ENCODE data around the gene CFAP410.

The CFAP410 gene

DNA sequence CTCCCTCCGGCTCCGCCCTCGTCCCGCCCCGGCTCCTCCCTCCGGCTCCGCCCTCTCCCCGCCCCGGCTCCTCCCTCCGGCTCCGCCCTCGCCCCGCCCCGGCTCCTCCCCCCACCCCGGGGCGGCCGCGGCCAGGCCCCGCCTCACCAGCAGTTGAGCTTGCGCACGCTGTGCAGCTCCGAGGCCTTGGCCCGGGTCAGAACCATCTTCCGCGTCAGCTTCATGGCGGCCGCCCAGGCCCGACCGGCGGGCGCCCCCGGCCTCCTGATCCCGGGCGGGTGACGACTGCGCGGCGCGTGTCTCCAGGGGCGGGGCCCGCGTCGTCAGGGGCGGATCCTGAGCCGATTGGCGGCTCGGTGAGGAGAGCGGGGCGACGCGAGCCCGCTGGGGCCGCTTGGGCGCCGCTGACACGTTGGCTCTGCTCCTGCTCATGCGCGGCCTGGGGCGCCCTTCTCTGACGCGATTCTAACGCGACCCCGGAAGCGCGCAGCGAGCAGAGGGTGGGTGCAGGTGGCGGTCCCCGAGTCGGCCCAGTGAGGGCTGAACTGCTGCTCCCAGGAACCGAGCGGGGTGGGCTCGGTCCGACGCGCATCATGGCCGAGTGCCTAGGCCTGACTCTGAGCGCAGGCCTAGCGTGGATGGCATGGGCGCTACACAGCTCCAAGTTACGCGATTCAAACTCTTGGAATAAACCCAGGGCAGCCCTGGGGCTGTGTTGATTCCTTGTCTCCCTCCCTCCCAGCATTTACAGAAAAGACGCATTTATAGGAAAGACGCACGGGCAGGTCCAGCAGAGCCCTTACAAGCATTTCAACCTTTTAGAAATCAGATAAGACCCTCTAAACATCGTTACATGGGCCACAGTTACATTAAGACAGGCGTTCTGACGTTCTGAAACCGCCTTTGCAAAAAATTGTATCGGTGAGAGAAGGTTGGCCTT lies at the start of gene CFAP410:
Gene CFAP410, minus strand, starts transcription at position 420 of the 940 bp plus-strand sequence. Its CDS starts 196 bp downstream, at position 224.
- DNase-seq (ENCODE audit: low spot score), result peak; percentile 96

DNA sequence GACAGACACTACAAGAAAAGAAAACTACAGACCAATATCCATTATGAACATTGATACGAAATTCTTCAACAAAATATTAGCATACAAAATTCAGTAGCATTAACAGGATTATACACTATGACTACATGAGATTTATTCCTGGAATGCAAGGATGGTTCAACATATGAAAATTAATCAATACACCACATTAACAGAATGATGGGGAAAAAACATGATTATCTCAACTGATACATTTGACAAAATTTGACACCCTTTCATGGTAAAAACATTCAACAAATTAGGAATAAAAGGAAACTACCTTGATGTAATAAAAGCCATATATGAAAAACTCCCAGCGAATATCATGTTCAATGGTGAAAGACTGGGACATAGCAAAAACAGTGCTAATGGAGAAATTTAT lies 45.8 kb upstream of the CFAP410 start:
- DNase-seq (ENCODE audit: low spot score), result no peak

DNA sequence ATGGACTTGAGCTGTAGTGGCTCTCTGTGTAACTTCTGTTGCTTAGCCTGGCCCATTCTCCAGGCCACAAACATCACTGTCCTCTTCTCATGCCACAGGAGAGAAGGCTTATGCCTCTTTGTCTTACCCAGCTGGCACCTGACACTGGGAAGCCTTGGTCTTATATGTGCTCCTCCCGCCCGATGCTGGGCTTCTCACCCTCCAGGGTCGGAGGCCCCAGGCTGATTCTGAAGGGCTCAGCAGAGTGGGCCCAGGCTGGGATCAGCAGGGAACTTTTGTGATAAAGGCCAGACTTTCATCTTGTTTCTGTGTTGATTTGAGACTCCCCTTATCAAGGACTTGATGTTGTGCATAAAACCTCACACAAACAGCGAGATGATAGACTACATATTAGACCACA lies 44.0 kb upstream of the CFAP410 start:
- no peak for DNase-seq (ENCODE audit: low spot score)

DNA sequence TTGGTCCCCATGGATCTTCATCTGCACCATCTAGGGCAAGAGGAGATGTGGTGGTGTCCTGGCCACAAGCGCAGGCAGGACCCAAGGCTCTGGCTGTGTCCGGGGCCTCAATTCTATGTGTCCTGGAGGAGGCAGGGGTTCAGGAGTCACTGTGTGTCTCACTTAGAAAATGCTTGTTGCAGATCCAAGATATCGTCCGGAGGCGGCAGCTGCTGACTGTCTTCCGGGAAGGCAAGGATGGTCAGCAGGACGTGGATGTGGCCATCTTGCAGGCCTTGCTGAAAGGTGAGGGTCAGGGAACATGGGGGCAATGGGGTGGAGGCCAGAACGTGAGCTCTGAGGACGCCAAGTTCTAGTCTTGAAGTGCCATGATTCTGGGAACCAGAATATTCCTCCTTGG lies 43.3 kb upstream of the CFAP410 start:
- DNase-seq (ENCODE audit: low spot score), result no peak

DNA sequence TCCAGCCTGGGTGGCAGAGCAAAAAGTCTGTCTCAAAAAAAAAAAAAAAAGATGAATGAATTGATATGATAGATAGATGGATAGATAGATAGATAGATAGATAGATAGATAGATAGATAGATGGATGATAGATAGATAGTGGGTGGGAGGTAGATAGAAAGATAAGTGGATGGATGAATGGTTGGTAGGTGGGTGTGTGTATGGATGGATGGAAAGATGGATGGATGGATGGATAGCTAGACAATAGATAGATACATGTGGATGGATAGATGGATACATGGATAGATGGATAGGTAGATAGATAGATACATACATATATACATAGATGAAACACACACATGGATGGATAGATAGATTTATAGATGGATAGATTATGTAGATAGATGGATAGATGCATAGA lies 42.7 kb upstream of the CFAP410 start:
- no peak for DNase-seq (ENCODE audit: low spot score)

DNA sequence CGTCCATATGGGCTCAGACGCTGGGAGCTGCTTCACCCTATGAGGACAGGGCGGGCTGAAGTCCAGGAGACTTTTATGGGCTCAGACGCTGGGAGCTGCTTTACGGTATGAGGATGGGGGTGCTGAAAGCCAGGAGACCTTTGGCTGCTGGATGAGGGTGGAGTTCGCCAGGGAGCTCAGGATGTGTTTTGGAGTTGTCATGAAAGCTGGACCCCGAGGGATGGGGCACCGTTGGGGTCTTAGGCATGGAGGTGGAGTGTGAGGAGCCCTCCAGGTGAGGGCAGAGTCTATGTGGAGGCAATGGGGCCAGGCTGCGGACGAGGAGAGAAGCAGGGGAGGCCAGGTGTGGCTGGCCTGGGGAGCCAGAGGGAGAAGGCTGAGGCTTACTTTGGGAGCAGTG lies 41.7 kb upstream of the CFAP410 start:
- DNase-seq (ENCODE audit: low spot score), result no peak

DNA sequence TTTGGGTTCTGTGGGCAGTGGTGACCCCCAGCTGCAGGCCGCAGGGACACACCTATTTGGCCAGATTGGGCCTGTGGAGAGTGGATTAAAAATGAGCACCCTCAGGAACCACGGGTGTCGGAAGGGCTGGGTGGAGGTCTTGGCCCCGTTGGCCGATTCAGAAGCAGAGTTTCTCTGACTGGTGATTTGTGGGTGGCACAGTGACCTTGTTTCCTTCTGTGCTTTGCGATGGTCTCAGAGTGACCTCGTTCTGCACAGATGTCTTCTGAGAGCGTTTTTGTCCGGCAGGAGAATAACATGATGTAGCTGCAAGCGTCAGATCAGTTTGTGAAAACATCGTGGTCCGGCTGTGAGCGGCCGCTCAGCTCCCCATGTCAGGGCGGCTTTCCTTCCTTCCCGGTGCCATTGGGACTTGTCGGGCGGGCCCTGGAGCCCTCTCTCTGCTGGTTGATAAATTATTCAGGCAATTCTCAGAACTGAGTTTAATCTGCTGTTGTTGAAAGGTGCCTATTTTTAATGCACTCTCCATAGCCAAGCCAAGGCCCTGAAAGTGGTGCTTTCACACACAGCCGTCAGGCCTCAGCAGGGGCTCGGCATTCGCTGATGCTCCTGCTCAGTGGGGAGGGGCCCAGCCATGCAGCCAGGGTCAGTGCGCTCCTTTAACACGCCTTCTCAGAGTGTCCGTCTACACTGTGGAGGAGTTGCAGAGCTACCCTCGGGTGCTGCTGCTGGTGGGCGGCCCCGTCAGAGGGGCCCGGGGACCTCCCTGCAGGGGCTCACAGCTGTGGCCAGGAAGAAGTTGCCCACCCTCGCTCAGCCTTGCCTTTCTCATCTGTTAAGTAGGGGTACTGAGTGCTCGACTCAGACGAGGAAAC lies 41.0 kb upstream of the CFAP410 start:
- no peak for DNase-seq (ENCODE audit: low spot score)

DNA sequence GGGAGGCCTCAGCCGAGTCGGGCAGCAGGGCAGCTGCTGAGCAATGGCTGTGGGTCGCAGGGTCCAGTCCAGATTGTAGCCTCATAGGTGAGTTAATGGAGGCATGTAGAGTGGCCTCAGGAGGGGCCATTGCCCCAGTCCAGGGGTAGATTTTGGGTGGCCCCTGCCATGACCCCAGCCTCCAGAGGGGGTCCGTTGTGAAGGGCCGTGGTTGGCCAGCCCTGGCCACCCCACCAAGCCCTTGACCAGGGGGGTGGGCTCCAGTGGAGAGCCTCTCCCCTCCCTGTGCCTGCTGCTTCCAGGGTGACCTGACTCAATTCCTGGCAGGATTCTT lies 40.3 kb upstream of the CFAP410 start:
- no peak for DNase-seq (ENCODE audit: low spot score)

DNA sequence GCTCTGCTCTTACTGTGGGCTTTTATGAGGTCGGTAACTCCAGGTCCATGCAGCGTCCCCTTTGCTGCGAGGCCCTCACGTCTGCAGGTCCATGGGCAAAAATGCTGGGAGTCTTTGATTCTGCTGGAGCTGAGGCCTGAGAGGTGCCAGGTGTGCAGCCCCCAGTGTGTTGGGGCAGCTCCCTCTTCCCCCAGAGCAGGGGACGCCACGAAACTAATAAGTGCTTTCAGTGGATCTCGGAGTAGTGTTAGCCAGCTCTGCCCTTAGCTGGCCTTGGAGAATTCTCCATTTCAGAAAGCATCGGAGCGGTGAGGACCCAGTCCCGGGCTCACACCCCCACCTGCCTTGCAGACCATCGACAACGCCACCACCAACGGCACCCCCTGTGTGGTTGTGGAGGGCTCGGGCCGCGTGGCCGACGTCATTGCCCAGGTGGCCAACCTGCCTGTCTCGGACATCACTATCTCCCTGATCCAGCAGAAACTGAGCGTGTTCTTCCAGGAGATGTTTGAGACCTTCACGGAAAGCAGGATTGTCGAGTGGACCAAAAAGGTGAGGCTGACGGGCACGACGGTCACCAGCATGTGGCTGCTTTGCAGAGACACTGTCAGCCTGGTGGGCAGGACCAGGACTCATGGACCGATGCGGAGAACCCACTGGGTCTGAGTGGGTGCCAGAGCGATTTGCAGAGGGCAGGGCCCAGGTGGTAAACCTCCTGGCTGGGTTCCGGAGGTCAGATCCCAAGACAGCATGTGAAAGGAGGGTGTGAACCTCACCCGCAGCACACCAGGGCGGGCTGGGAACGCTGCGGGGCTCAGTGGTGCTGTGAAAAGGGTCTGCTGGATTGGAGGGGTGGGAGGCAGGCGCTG lies 39.7 kb upstream of the CFAP410 start:
- DNase-seq (ENCODE audit: low spot score), result no peak

DNA sequence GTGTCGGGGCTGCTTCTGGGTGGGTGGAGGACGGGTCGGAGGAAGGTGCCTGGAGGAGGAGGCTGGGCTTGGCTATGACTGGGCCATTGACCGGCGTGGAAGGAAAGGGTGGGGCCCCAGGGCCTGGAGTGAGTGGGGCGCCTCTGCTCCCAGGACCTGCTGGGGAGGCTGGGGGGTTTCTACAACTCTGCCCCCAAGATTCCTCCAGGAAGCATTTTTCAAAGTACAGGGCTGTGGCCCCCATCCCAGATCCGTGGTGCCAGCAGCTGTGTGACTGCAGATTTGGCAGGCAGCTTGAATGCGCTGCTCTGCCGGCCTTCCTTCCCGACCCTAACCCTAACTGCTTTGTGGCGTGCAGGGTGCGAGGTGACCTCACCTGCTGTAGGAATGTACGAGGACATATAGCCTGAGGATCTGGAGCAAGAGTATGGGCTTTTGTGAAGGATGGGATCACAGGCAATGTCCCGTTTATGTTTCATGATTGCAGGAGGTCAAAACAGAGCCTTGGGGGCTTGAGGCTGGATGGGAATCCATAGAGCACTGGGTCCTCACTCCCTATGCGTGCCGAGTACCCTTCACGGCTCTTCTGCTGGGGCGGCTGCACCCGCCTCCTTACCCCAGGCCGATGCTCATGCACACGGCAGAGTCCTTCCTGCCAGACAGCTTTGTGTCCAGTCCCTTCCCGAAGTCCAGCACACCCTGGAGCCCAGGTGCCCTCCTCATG lies 38.9 kb upstream of the CFAP410 start:
- no peak for DNase-seq (ENCODE audit: low spot score)

DNA sequence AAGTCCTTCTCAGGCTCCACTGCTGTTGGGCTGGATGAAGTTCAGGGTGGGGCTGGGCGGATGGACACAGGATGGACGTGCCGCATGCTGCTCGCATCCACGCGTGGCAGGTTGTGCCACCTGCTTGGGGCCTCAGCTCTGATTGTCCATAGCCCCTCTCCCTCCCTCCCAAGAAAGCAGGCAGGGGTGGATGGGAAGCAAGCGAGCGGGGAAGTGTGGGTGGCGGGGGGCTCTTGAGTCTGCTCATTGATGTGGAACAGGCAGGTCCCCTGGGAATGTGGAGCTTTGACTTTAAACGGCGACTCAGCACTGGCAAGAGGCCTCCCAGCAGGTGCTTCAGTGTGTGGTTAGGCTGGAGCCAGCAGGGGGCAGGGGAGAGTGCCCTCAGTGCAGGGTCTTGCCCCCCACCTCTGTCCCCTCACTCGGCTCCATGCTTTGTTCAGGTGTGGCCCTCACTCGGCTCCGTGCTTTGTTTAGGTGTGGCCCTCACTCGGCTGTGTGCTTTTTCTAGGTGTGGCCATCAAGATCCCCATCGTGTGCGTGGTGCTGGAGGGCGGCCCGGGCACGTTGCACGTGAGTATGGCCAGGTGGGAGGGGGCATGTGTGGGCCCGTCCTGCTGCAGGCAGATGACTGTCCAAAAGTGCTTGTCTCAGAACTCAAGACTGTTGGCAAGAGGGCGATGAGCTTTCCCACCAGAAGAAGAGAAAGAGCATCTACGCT lies 38.2 kb upstream of the CFAP410 start:
- no peak for DNase-seq (ENCODE audit: low spot score)

DNA sequence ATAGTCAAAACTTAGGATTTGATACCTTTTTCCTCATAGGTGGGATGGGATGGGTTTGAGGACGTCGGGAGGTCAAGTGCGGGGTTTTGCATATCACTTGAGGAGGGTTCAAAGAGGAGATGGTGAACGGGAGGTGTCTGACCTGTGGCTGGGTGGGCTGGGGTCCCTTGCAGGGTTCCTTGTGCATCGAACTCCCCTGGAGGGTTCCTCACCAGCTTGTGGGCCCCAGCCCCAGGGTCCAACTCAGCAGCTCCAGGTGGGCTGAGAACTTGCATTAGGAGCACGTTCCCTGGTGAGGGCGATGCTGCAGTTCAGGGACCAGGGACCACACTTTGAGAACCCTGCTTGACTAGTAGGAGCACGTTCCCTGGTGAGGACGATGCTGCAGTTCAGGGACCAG lies 37.4 kb upstream of the CFAP410 start:
- DNase-seq (ENCODE audit: low spot score), result no peak

DNA sequence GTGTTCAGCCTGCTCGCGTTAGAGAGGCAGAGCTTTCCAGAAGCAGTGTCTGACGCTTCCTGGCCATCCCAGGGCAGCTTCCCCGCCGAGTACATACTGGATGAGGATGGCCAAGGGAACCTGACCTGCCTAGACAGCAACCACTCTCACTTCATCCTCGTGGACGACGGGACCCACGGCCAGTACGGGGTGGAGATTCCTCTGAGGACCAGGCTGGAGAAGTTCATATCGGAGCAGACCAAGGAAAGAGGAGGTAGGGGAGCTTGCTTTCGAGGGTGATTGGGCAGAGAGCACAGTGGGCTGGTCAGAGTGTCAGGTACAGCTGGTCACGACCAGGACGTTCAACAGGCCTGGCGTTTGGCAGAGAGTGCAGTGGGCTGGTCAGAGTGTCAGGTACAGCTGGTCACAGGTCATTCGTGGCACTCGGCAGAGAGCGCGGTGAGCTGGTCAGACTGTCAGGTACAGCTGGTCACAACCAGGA lies 36.6 kb upstream of the CFAP410 start:
- DNase-seq (ENCODE audit: low spot score), result no peak

DNA sequence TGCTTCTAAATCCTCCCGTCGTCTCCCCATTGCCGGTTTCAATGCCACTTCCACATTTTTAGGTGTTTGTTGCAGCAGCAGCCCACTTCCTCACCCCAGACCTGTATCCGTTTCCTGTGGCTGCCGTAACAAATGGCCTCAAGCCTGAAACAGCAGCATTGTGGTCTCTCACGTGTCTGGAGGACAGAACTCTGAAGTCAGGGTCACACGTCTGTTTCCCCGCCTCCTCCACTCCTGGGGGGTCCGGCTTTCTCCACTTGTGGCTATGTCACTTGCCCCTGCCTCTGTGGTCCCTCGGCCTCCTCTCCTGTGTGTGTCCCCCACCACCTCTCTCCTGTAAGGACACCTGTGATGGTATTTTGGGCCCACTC lies 36.1 kb upstream of the CFAP410 start:
- no peak for DNase-seq (ENCODE audit: low spot score)

DNA sequence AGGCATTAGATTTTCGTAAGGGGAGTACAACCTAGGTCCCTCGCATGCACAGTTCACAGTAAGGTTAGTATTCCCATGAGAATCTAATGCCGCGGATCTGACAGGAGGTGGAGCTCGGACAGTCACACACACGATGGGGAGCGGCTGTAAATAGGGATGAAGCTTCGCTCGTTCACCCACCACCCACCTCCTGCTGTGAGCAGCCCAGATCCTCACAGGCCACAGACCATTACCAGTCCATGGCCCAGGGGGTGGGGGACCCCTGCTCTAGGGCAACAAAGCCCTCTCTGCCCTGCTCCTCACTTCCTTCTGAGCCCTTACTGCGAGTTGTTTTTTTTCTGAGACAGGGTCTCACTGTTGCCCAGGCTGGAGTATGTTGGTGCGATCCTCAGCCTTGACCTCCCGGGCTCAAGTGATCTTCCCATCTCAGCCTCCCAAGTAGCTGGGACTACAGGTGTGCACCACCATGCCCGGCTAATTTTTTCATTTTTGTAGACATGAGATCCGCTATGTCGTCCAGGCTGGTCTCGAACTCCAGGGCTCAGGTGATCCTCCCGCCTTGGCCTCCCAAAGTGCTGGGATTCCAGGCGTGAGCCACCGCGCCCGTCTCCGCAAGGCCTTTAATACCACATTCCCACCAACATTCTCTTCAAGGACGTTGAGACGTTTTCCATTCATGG lies 35.6 kb upstream of the CFAP410 start:
- no peak for DNase-seq (ENCODE audit: low spot score)

DNA sequence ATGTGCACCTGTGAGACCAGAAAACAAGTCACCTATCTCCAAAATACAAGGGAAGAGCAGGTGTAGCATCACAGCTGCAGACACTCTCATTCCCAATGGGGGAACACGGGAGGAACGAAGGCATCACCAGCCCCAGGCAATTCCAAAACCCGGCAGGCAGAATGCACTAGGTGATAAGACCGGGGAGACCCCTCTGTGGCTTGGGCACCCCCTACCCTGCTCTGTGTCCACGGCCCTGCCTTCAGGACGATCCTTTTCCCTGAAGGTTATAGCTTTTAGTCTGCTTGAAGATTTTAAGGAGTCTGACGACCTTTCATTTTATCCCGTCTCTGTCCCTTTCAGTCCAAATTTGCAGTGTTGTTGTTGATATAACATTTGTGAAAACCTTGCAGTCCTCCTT lies 33.4 kb upstream of the CFAP410 start:
- DNase-seq (ENCODE audit: low spot score), result no peak

DNA sequence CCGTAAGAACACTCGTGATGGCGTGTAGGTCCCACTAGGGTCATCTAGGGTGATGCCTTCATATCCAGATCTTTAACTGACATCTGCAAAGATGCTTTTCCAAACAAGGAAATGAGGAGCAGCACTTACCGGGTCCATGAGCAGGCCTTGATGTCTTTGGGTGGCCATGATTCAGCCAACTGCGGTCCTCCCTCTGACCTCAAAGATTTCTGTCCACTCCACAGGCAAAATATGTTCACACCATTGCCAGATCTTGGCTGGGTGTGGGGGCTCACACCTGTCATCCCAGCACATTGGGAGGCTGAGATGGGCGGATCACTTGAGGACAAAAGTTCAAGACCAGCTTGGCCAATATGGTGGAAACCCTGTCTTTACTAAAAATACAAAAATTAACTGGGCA lies 32.4 kb upstream of the CFAP410 start:
- no peak for DNase-seq (ENCODE audit: low spot score)

DNA sequence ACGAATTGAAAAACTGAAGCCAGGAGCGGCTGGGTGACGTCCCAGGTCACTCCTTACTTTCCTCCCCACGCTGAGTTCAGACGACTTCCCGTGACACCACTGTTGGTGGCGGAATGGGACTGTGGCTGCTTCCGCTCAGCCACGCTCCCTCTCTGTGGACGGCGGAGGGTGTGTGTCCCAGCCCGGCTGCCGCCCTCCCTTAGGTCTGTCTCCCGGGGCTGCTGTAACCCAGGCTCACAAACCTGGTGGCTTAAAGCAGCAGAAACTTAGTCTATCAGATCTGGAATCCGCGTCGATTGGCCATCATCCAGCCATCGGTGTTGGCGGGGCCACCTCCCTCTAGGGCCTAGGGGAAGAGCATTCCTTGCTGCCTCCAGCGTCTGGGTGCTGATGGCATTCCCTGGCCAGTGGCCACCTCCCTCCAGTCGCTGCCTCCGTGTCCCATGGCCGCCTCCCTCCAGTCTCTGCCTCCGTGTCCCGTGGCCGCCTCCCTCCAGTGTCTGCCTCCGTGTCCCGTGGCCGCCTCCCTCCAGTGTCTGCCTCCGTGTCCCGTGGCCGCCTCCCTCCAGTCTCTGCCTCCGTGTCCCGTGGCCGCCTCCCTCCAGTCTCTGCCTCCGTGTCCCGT lies 31.7 kb upstream of the CFAP410 start:
- no peak for DNase-seq (ENCODE audit: low spot score)

DNA sequence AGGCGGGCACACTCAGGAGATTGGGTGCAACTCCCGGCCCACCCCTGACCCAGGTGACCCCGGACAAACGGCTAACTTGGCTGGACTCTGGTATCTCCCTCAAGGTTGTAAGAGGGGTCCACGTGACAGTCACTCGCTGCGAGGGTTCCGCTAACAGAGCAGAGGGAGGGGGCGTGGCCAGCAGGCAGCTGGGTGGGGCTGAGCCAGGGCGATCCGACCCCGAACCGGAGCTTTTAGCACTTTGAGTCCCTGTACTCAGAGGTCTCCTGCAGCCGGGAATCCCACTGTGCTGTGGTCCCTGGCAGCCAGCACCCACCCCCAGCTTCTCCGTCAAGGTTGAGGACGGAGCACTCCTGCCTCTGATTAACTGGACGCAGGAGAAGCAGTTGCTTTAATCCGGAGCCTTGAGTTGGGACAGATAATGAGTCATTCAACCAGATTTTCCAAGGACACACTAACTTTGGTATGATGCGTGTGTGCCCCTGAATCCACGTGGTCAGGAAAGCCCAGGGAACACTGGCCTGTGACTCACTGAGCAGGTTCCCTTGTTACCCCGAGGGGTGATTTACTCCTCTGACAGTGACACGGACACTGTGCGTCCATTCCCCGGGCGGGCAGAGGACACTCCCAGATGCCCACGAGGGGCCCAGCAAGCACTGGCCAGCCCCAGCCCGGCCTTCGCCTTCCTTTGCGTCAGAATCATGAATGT lies 31.0 kb upstream of the CFAP410 start:
- peak; percentile 83 for DNase-seq (ENCODE audit: low spot score)

All from kidney tubule cell (primary cell).